Measurements from ENCODE around the gene CHRND.

DNA sequence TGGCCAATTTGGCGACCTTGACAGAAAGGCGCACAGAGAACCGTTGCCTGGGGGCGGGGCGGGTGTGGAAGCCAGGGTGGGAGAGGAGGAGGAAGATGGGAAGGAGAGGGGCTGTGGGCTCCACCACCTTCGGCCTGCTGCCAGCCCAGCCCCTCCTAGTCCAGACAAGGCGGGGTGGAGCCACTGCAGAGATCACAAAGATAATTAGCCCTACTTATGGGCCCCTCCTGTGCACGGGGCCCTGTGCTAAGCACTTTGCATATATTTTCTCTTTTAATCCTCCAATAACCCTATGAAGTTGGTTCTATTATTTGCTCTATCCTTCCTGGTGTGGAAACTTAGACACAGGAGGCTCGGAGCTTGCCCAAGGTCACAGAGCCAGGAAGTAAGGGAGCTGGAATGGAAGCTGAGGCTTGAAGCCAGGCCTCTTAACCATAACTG is 24.6 kb upstream of the CHRND start:
- TF ChIP-seq, protein P1, sequence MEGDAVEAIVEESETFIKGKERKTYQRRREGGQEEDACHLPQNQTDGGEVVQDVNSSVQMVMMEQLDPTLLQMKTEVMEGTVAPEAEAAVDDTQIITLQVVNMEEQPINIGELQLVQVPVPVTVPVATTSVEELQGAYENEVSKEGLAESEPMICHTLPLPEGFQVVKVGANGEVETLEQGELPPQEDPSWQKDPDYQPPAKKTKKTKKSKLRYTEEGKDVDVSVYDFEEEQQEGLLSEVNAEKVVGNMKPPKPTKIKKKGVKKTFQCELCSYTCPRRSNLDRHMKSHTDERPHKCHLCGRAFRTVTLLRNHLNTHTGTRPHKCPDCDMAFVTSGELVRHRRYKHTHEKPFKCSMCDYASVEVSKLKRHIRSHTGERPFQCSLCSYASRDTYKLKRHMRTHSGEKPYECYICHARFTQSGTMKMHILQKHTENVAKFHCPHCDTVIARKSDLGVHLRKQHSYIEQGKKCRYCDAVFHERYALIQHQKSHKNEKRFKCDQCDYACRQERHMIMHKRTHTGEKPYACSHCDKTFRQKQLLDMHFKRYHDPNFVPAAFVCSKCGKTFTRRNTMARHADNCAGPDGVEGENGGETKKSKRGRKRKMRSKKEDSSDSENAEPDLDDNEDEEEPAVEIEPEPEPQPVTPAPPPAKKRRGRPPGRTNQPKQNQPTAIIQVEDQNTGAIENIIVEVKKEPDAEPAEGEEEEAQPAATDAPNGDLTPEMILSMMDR (tag by site-specific recombination; IDR thresholded peaks at IDR 0.05): no peak
- no peak for TF ChIP-seq RBAK (tag by site-specific recombination; IDR thresholded peaks at IDR 0.05)
- TF ChIP-seq, protein P2, sequence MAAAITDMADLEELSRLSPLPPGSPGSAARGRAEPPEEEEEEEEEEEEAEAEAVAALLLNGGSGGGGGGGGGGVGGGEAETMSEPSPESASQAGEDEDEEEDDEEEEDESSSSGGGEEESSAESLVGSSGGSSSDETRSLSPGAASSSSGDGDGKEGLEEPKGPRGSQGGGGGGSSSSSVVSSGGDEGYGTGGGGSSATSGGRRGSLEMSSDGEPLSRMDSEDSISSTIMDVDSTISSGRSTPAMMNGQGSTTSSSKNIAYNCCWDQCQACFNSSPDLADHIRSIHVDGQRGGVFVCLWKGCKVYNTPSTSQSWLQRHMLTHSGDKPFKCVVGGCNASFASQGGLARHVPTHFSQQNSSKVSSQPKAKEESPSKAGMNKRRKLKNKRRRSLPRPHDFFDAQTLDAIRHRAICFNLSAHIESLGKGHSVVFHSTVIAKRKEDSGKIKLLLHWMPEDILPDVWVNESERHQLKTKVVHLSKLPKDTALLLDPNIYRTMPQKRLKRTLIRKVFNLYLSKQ (tag by site-specific recombination; IDR thresholded peaks at IDR 0.05; ENCODE audit: borderline replicate concordance): no peak
- TF ChIP-seq YY1 (tag by site-specific recombination; IDR thresholded peaks at IDR 0.05): no peak
- no peak for TF ChIP-seq KLF9 (tag by site-specific recombination; IDR thresholded peaks at IDR 0.05; ENCODE audit: low read depth)
- TF ChIP-seq, protein P3, sequence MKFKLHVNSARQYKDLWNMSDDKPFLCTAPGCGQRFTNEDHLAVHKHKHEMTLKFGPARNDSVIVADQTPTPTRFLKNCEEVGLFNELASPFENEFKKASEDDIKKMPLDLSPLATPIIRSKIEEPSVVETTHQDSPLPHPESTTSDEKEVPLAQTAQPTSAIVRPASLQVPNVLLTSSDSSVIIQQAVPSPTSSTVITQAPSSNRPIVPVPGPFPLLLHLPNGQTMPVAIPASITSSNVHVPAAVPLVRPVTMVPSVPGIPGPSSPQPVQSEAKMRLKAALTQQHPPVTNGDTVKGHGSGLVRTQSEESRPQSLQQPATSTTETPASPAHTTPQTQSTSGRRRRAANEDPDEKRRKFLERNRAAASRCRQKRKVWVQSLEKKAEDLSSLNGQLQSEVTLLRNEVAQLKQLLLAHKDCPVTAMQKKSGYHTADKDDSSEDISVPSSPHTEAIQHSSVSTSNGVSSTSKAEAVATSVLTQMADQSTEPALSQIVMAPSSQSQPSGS (tag by site-specific recombination; IDR thresholded peaks at IDR 0.05; ENCODE audit: low read depth): no peak
- no peak for TF ChIP-seq ZNF658 (tag by site-specific recombination; IDR thresholded peaks at IDR 0.05)
- TF ChIP-seq, protein P4, sequence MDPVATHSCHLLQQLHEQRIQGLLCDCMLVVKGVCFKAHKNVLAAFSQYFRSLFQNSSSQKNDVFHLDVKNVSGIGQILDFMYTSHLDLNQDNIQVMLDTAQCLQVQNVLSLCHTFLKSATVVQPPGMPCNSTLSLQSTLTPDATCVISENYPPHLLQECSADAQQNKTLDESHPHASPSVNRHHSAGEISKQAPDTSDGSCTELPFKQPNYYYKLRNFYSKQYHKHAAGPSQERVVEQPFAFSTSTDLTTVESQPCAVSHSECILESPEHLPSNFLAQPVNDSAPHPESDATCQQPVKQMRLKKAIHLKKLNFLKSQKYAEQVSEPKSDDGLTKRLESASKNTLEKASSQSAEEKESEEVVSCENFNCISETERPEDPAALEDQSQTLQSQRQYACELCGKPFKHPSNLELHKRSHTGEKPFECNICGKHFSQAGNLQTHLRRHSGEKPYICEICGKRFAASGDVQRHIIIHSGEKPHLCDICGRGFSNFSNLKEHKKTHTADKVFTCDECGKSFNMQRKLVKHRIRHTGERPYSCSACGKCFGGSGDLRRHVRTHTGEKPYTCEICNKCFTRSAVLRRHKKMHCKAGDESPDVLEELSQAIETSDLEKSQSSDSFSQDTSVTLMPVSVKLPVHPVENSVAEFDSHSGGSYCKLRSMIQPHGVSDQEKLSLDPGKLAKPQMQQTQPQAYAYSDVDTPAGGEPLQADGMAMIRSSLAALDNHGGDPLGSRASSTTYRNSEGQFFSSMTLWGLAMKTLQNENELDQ (tag by site-specific recombination; IDR thresholded peaks at IDR 0.05; ENCODE audit: low read depth): no peak
- no peak for TF ChIP-seq ZNF174 (tag by site-specific recombination; IDR thresholded peaks at IDR 0.05)
- no peak for TF ChIP-seq ZNF529 (tag by site-specific recombination; IDR thresholded peaks at IDR 0.05; ENCODE audit: insufficient replicate concordance)
- TF ChIP-seq, protein P5, sequence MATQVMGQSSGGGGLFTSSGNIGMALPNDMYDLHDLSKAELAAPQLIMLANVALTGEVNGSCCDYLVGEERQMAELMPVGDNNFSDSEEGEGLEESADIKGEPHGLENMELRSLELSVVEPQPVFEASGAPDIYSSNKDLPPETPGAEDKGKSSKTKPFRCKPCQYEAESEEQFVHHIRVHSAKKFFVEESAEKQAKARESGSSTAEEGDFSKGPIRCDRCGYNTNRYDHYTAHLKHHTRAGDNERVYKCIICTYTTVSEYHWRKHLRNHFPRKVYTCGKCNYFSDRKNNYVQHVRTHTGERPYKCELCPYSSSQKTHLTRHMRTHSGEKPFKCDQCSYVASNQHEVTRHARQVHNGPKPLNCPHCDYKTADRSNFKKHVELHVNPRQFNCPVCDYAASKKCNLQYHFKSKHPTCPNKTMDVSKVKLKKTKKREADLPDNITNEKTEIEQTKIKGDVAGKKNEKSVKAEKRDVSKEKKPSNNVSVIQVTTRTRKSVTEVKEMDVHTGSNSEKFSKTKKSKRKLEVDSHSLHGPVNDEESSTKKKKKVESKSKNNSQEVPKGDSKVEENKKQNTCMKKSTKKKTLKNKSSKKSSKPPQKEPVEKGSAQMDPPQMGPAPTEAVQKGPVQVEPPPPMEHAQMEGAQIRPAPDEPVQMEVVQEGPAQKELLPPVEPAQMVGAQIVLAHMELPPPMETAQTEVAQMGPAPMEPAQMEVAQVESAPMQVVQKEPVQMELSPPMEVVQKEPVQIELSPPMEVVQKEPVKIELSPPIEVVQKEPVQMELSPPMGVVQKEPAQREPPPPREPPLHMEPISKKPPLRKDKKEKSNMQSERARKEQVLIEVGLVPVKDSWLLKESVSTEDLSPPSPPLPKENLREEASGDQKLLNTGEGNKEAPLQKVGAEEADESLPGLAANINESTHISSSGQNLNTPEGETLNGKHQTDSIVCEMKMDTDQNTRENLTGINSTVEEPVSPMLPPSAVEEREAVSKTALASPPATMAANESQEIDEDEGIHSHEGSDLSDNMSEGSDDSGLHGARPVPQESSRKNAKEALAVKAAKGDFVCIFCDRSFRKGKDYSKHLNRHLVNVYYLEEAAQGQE (tag by site-specific recombination; IDR thresholded peaks at IDR 0.05): no peak
- no peak for TF ChIP-seq ZFHX2 (tag by site-specific recombination; conservative IDR thresholded peaks at IDR 0.05)
